HCT116 (cell line): Measurements from ENCODE around the gene CNDP1. TPM values are rescaled to one million over a fixed set of nuclear protein-coding genes. Genes with fewer than 3 reads are reported as not detected.

Experiments
- ATAC-seq: fragments of 200-7000 bp; cut with Tn5 transposase; 2 replicates; pipeline ENCODE4 v1.9.1; 2020; ENCODE audit warnings: mild to moderate bottlenecking, moderate library complexity
- BruUV-seq: library from RNA; stranded (reverse); fragments of 400-500 nt; replicated peaks from 2 replicates; lab custom pipeline; 2021; lab: Mats Ljungman, UMichigan
- CTCF ChIA-PET: fragments of 300-600 bp; sonication (Branson Sonifier 250); formaldehyde crosslinking; loops from one replicate; lab custom pipeline; 2021; ENCODE audit warnings: antibody characterized with exemption; lab: Charles Lee
- POLR2A ChIA-PET: fragments of 300-600, 350-600 bp; sonication (Branson Sonifier 250); formaldehyde crosslinking; loops from one replicate; lab custom pipeline; 2021; ENCODE audit warnings: antibody characterized with exemption; lab: Charles Lee
- RAD21 ChIA-PET, 2 experiments: fragments of 300-600 bp; sonication (Branson Sonifier 250); formaldehyde crosslinking; loops; one replicate each; lab custom pipeline; 2023; ENCODE audit warnings: low total read pairs in 2 of 2; ENCODE audit not compliant: uncharacterized antibody in 2 of 2, unreplicated experiment in 2 of 2, low non-redundant PET in 1 of 2; lab: Charles Lee
- DNase-seq: peaks from one replicate; pipeline ENCODE4 v3.0.0-alpha.2; 2010; ENCODE audit warnings: low read depth, low spot score
- H2AFZ ChIP-seq: fragments of 200-600 bp; shearing (Covaris generic), sonication (generic); 2 replicates; pipeline ENCODE4 v1.6.1; 2017; ENCODE audit warnings: low read depth, mixed run types, mixed read lengths, antibody characterized with exemption, low read length; ENCODE audit not compliant: poor library complexity, severe bottlenecking
- H3K27ac ChIP-seq: 2 replicates; pipeline ENCODE4 v1.5.1; 2012; ENCODE audit warnings: low read depth, low read length
- H3K27me3 ChIP-seq: fragments of 200-600 bp; sonication (generic); 2 replicates; pipeline ENCODE4 v1.6.1; 2016; ENCODE audit warnings: mixed run types, low read length, mixed read lengths; ENCODE audit not compliant: insufficient read depth
- H3K36me3 ChIP-seq, 2 experiments: fragments of 200-500 bp in 1 of 2; fragments of 200-600 bp in 1 of 2; sonication (Bioruptor generic) in 1 of 2; sonication (generic) in 1 of 2; 2 replicates each; pipeline versions ENCODE4 v1.5.1 to v1.6.1; 2014 to 2016; ENCODE audit warnings: low read length in 2 of 2, inconsistent platforms in 1 of 2, mixed read lengths in 1 of 2, mixed run types in 1 of 2; ENCODE audit not compliant: insufficient read depth in 2 of 2, control insufficient read depth in 1 of 2
- H3K4me1 ChIP-seq, 2 experiments: fragments of 200-600 bp in 1 of 2; sonication (generic) in 1 of 2; 2 replicates each; pipeline versions ENCODE4 v1.5.1 to v1.6.1; 2012 to 2017; ENCODE audit warnings: low read length in 2 of 2, inconsistent platforms in 1 of 2, mild to moderate bottlenecking in 1 of 2, mixed read lengths in 1 of 2, mixed run types in 1 of 2, moderate library complexity in 1 of 2; ENCODE audit not compliant: insufficient read depth in 2 of 2, control insufficient read depth in 1 of 2
- H3K4me2 ChIP-seq: fragments of 200-600 bp; sonication (generic); 2 replicates; pipeline ENCODE4 v1.6.1; 2017; ENCODE audit warnings: mixed run types, low read length, mixed read lengths
- H3K4me3 ChIP-seq, 2 experiments: fragments of 200-600 bp in 1 of 2; sonication (generic) in 1 of 2; replicated peaks in 1 of 2; 2 replicates each; pipeline ENCODE4 v1.5.1; 2011 to 2016; ENCODE audit warnings: low read length in 2 of 2, control low read depth in 1 of 2, low read depth in 1 of 2, mild to moderate bottlenecking in 1 of 2, mixed read lengths in 1 of 2, mixed run types in 1 of 2
- H3K79me2 ChIP-seq: fragments of 200-600 bp; sonication (generic); 2 replicates; pipeline ENCODE4 v1.6.1; 2017; ENCODE audit warnings: mild to moderate bottlenecking, mixed run types, low read length, moderate library complexity, mixed read lengths; ENCODE audit not compliant: insufficient read depth
- H3K9ac ChIP-seq: fragments of 200-600 bp; sonication (generic); 2 replicates; pipeline ENCODE4 v1.6.1; 2016; ENCODE audit warnings: low read length, mixed read lengths
- H3K9me2 ChIP-seq: fragments of 200-600 bp; sonication (generic), shearing (Covaris generic); 2 replicates; pipeline ENCODE4 v1.6.1; 2017; ENCODE audit warnings: mixed run types, mild to moderate bottlenecking, moderate library complexity; ENCODE audit not compliant: insufficient read depth
- H3K9me3 ChIP-seq, 2 experiments: fragments of 200-500 bp in 1 of 2; fragments of 200-600 bp in 1 of 2; sonication (Bioruptor generic) in 1 of 2; sonication (generic) in 1 of 2; 2 replicates each; pipeline ENCODE4 v1.6.1; 2014 to 2017; ENCODE audit warnings: low read length in 2 of 2, mixed read lengths in 2 of 2, inconsistent platforms in 1 of 2, low read depth in 1 of 2, mild to moderate bottlenecking in 1 of 2, mixed run types in 1 of 2, moderate library complexity in 1 of 2; ENCODE audit not compliant: control insufficient read depth in 1 of 2, insufficient read depth in 1 of 2
- H4K20me1 ChIP-seq: fragments of 200-600 bp; sonication (generic), shearing (Covaris generic); 2 replicates; pipeline ENCODE4 v1.6.1; 2017; ENCODE audit warnings: mixed run types, mild to moderate bottlenecking, moderate library complexity; ENCODE audit not compliant: insufficient read depth
- CBX3 ChIP-seq: IDR thresholded peaks from 2 replicates; pipeline ENCODE4 v1.6.1; 2012; ENCODE audit warnings: low read depth
- CEBPB ChIP-seq: IDR thresholded peaks from 2 replicates; pipeline ENCODE4 v1.6.1; 2012; ENCODE audit warnings: low read depth
- EGR1 ChIP-seq: IDR thresholded peaks from 2 replicates; pipeline ENCODE4 v1.6.1; 2012; ENCODE audit warnings: low read depth
- ELF1 ChIP-seq: IDR thresholded peaks from 2 replicates; pipeline ENCODE4 v1.6.1; 2012; ENCODE audit warnings: low read depth, borderline replicate concordance
- EZH2 ChIP-seq: fragments of 200-600 bp; sonication (generic); IDR thresholded peaks from 2 replicates; pipeline ENCODE4 v1.6.1; 2017; ENCODE audit warnings: antibody characterized with exemption, mixed run types
- EZH2phosphoT487 ChIP-seq: fragments of 200-600 bp; IDR thresholded peaks from 2 replicates; pipeline ENCODE4 v1.6.1; 2018; ENCODE audit warnings: antibody characterized with exemption, borderline replicate concordance
- FOSL1 ChIP-seq: IDR thresholded peaks from 2 replicates; pipeline ENCODE4 v1.6.1; 2012; ENCODE audit warnings: low read depth
- JUND ChIP-seq: IDR thresholded peaks from 2 replicates; pipeline ENCODE4 v1.6.1; 2012
- POLR2A ChIP-seq: IDR thresholded peaks from 2 replicates; pipeline ENCODE4 v1.7.0; 2011; ENCODE audit warnings: borderline replicate concordance; ENCODE audit not compliant: insufficient read depth, insufficient read length; ENCODE audit errors: extremely low read depth
- POLR2AphosphoS5 ChIP-seq: IDR thresholded peaks from 2 replicates; pipeline ENCODE4 v1.6.1; 2011; ENCODE audit warnings: mild to moderate bottlenecking, low read depth, low read length, moderate library complexity
- SIN3A ChIP-seq: IDR thresholded peaks from 2 replicates; pipeline ENCODE4 v1.6.1; 2012; ENCODE audit warnings: low read depth
- SP1 ChIP-seq: IDR thresholded peaks from 2 replicates; pipeline ENCODE4 v1.6.1; 2012; ENCODE audit warnings: low read depth
- SRF ChIP-seq: IDR thresholded peaks from 2 replicates; pipeline ENCODE4 v1.6.1; 2012; ENCODE audit warnings: low read depth
- TCF7L2 ChIP-seq: IDR thresholded peaks from 2 replicates; pipeline ENCODE4 v1.7.0; 2011; ENCODE audit warnings: borderline replicate concordance, inconsistent platforms; ENCODE audit not compliant: insufficient read depth, insufficient read length; ENCODE audit errors: extremely low read depth
- YY1 ChIP-seq: IDR thresholded peaks from 2 replicates; pipeline ENCODE4 v1.6.1; 2011; ENCODE audit warnings: low read length, low read depth, moderate library complexity, mild to moderate bottlenecking; ENCODE audit not compliant: insufficient replicate concordance; ENCODE audit errors: extremely low read depth
- intact Hi-C: fragments of 100-400 bp; cut with micrococcal nuclease; formaldehyde crosslinking; loops from 2 replicates; pipeline ENCODE4 v1.10.0; 2022
- total RNA-seq: library from RNA; stranded (reverse); gene quantifications from one replicate; pipeline ENCODE4 v1.2.1, GENCODE V29; 2021; ENCODE audit not compliant: unreplicated experiment
- TF ChIP-seq, protein P1 (sequence below): IDR thresholded peaks from 2 replicates; pipeline ENCODE4 v1.6.1; 2012
- TF ChIP-seq, protein P2 (sequence below): IDR thresholded peaks from 2 replicates; pipeline ENCODE4 v1.6.1; 2012
- TF ChIP-seq, protein P3 (sequence below), 3 experiments: fragments of 200-600 bp in 1 of 3; sonication (generic) in 1 of 3; IDR thresholded peaks in 2 of 3; conservative IDR thresholded peaks in 1 of 3; 2 replicates each; pipeline ENCODE4 v1.5.1; 2012 to 2017; ENCODE audit warnings: low read depth in 2 of 3, low read length in 2 of 3, antibody characterized with exemption in 1 of 3, borderline replicate concordance in 1 of 3, control low read depth in 1 of 3, mild to moderate bottlenecking in 1 of 3, mixed read lengths in 1 of 3, mixed run types in 1 of 3, moderate library complexity in 1 of 3; ENCODE audit not compliant: insufficient read depth in 1 of 3

Gene CNDP1
- total RNA-seq, 1 experiment from 2014 or later, result not detected

DNA sequence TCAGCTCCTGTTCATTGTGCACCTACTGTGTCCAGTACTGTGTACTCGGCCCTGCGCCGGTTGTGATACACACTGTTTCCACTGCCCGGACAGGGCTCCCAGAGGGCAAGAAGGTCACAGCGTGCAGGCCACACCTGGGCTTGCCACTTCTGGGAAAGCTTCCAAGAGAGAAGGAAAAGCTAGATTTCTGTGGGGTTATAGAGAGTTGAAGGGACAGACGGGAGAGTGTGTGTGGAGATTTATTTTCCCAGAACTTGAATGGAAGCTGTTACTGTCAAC, 3.8 kb upstream of the CNDP1 start:
- no peak for TF ChIP-seq SIN3A
- TF ChIP-seq JUND, result no peak
- TF ChIP-seq POLR2A, result no peak
- TF ChIP-seq POLR2AphosphoS5, result no peak
- no peak for TF ChIP-seq EZH2phosphoT487
- TF ChIP-seq SRF, result no peak
- no peak for TF ChIP-seq CEBPB
- no peak for TF ChIP-seq FOSL1
- no peak for TF ChIP-seq TCF7L2
- no peak for TF ChIP-seq EZH2
- no peak for TF ChIP-seq YY1
- TF ChIP-seq, protein P1, sequence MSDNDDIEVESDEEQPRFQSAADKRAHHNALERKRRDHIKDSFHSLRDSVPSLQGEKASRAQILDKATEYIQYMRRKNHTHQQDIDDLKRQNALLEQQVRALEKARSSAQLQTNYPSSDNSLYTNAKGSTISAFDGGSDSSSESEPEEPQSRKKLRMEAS, result no peak
- no peak for TF ChIP-seq EGR1
- TF ChIP-seq, protein P2, sequence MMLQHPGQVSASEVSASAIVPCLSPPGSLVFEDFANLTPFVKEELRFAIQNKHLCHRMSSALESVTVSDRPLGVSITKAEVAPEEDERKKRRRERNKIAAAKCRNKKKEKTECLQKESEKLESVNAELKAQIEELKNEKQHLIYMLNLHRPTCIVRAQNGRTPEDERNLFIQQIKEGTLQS, result no peak
- TF ChIP-seq, protein P3, sequence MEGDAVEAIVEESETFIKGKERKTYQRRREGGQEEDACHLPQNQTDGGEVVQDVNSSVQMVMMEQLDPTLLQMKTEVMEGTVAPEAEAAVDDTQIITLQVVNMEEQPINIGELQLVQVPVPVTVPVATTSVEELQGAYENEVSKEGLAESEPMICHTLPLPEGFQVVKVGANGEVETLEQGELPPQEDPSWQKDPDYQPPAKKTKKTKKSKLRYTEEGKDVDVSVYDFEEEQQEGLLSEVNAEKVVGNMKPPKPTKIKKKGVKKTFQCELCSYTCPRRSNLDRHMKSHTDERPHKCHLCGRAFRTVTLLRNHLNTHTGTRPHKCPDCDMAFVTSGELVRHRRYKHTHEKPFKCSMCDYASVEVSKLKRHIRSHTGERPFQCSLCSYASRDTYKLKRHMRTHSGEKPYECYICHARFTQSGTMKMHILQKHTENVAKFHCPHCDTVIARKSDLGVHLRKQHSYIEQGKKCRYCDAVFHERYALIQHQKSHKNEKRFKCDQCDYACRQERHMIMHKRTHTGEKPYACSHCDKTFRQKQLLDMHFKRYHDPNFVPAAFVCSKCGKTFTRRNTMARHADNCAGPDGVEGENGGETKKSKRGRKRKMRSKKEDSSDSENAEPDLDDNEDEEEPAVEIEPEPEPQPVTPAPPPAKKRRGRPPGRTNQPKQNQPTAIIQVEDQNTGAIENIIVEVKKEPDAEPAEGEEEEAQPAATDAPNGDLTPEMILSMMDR (IDR thresholded peaks at IDR 0.05 in 2 of 3, conservative IDR thresholded peaks at IDR 0.05 in 1 of 3; ENCODE audit: borderline replicate concordance in 1 of 3, insufficient read depth in 1 of 3, low read depth in 2 of 3, low read length in 2 of 3), result no peak
- TF ChIP-seq SP1, result no peak
- no peak for TF ChIP-seq ELF1
- no peak for TF ChIP-seq CBX3

More for the DNA sequence above, 3.8 kb upstream of the CNDP1 start:
- ChIA-PET CTCF (no interaction called here), RAD21 (no interaction called here), POLR2A (no interaction called here)
- Histone ChIP-seq H3K27ac (no peak overlapping the region), H2AFZ (no peak overlapping the region), H3K9ac (no peak overlapping the region), H3K9me2 (no peaks in the 10 kb centered on the region), H3K4me3 (no peak overlapping the region), H3K79me2 (no peaks in the 10 kb centered on the region), H3K4me1 (no peaks in the 10 kb centered on the region), H4K20me1 (no peaks in the 10 kb centered on the region), H3K9me3 (no peaks in the 10 kb centered on the region), H3K4me2 (no peak overlapping the region), H3K27me3 (peaks cover 4% of the 10 kb centered on the region; the same call in 1 of the 2 replicates), H3K36me3 (no peaks in the 10 kb centered on the region)
- DNase-seq, result no peak
- BruUV-seq, result no TSS peak
- intact Hi-C loops, result no loop called here
- no peak for ATAC-seq
